T-helper 9 cell (primary cell): Measurements from ENCODE around the gene PPP2R2B.
"Not testable (repeated sequence)": the region's sequence is repeated elsewhere in the genome, so short reads cannot be mapped to it uniquely, and the experiment has no call there.

Experiments
- DNase-seq: peaks from one replicate; pipeline ENCODE4 v3.0.0-alpha.2; 2020

The PPP2R2B gene

DNA sequence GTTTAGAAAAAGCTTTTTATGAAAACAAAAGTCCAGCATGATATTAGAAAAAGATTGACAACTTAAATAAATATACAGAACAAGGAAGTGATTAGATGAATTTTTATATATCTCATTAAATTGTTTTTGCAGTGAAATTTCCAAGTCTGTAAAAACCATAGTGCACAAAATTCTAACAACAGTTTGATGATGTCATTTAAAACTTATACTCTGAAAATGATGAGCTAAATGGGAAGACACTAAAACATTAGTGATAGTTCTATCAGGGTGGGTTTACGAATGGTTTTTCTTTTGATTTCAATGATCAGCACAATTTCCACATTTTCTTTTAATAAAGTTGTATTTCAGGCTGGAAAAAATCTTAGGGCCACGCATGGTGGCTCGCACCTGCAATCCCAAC is 236.1 kb downstream of the PPP2R2B start:
- DNase-seq = no peak

GRCh38 chr5:146641941-146642340 is 236.6 kb downstream of the PPP2R2B start:
- DNase-seq = no peak

- DNase-seq = no peak
Measured at GRCh38 chr5:146640285-146640896, 238.2 kb downstream of the PPP2R2B start.

DNA sequence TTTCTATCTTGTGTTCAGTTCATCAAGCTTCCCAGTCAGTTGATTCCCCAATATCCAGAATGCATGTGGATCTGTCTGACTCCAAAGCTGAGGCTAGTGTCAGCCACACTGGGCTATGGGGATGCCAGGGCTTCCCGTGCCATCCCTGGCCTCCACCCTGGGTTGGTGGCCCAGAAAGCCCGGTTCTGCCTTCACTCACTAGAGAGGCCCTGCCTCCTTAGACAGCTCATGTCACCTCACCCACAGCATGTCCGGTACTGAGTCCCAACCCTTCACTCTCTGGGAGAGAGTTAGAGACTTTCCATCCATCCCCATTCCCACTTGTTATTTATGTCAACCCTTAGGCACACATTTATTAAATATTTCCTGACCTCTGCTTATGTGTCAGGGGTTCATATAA is 243.1 kb downstream of the PPP2R2B start:
- DNase-seq = no peak

GRCh38 chr5:146633323-146633764 is 245.2 kb downstream of the PPP2R2B start:
- DNase-seq = no peak

- DNase-seq = no peak
Measured at GRCh38 chr5:146632620-146633322, 245.8 kb downstream of the PPP2R2B start.

- no peak for DNase-seq
Measured at GRCh38 chr5:146630472-146630871, 248.1 kb downstream of the PPP2R2B start.

DNA sequence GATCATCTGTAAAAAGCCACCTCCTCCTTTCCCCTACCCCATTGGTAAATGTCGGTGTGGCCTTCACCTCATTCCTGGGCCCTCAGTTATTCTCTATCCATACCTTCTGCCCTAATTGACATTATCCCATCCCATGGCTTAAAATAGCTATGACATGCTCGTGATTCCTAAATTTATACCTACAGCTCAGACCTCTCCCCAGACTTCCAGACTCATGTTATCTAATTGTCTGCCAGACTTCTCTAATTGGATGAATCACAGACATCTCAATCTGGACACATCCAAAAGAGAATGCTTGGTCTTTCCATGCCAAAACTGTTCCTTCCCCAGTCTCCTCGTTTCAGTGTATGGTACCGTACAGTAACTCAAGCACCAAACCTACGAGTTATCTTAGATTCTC is 249.6 kb downstream of the PPP2R2B start:
- no peak for DNase-seq

DNA sequence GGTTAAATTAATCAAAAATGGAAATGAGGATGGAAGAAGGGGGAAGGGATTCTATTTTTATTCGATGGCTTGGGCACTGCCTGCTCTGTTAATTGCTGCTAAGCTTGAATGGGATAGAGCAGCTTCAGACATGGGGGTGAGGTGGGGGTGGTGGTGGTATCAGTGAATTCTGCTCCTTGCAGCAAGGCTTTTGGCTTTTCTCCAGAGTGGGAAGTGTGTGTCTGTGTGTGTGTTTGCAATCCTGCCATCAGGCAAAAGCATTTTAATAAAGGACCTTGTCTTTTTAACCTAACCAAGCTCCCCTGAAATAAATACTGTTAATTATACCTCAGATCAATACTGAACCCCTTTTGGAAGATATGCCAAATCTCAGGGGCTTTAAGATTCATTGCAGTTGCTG is 251.6 kb downstream of the PPP2R2B start:
- no peak for DNase-seq

GRCh38 chr5:146624179-146624578 is 254.4 kb downstream of the PPP2R2B start:
- DNase-seq = no peak

GRCh38 chr5:146623666-146624065 is 254.9 kb downstream of the PPP2R2B start:
- no peak for DNase-seq

DNA sequence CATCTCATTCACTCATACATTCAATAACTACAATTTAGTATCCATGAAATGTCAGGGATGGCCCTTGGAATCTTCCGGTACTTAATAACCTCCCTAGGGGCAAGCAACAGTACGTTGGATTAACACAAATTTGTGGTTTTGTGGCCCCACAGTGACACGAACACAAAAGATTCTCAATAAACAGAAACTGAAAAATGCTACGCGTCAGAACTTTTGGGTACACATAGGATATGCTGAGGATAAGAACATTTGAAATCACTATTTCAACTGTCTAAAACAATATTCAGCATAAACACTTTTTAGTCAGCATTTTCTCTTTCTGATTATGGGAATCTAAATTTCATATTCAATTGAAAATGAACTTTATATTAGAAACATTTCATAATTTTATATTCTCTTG is 255.5 kb downstream of the PPP2R2B start:
- no peak for DNase-seq

DNA sequence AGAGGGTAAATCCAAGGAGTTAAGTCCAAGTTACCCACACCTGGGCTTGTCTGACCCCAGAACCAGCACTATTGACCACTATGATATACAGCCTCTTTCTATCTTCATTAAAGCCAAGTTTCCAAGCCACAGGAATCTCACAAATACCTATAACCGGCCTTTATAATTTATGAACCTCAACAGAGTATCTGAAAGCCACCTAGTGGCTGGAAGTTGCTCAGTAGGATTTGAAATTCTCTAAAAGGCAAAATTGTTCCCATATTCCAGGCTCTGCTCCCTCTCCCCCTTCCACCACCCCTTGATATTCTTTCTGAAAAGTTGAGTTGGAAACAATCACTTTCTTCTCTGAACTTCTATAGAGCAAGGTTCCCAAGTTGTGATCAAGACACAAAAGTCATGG is 256.2 kb downstream of the PPP2R2B start:
- no peak for DNase-seq

GRCh38 chr5:146620669-146621051 is 257.9 kb downstream of the PPP2R2B start:
- DNase-seq = no peak

DNA sequence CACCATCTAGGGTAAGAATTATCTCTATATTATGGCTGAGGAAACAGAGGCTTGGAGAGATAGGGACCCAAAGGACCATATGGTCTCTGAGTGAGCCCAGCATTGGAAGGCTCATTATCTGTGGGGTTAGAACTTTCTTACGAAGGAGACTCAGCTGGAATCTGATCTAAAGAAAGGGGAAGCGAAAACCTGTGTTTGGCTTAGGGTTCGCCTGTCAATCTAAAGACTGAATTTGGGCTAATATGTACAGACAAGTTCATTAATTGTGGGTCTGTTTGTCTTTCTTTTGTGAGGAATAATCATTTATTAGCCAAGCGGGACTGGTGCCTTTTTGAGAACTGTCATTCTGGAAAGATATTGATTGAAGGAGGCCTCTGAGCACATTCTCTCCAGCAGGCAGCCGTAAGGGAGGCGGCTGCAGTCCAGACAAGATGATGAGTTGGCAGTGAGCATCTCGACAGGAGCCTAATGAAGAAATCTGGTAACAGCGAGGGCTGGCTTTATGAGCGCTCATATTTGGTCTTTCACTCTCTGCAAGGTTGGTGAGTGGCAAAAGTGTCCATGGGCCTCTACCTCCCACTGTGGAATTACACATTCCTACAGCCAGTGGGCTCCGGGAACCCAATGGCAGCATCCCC is 258.4 kb downstream of the PPP2R2B start:
- DNase-seq = no peak

GRCh38 chr5:146618434-146618833 is 260.1 kb downstream of the PPP2R2B start:
- no peak for DNase-seq

- not testable (repeated sequence) for DNase-seq
Measured at GRCh38 chr5:146609731-146610130, 268.8 kb downstream of the PPP2R2B start.

GRCh38 chr5:146607659-146608332 is 270.8 kb downstream of the PPP2R2B start:
- DNase-seq = no peak

DNA sequence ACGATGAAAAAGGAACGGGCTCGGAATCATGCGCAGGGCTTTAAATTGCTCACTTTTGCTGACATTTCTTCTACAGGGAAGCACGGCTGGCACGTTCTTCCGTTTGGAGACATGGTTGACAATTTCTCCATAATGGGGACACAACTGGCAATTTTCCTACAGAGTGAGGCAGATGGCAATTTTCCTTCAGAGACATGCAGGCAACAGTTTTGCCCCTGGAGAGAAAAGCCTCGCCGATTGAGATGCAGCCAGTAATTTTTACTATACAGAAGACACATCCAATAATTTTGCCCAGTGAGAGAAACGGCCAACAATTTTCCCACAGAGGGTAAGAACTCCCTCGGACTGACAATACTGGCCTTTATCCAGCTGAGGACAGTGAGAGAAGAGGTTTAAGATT is 271.7 kb downstream of the PPP2R2B start:
- DNase-seq = no peak

DNA sequence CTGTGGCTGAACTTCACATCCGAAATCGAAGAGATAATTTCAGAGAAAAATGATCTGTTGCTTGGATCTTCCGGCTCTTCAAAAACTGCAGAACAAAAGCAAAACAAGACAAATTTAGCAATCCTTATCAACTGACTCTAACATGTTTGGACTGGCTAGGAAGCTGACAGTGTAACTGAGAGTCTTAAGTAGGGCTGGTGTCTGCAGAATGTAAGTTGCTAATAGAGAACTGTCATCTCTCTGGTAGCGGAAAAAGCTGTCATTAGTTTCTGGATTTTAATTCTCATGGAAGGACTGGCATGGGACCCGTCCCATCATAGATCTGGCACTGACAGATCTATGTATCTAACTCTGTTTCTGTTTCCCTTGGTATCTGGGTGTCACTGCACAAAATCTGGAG is 278.2 kb downstream of the PPP2R2B start:
- DNase-seq = no peak

DNA sequence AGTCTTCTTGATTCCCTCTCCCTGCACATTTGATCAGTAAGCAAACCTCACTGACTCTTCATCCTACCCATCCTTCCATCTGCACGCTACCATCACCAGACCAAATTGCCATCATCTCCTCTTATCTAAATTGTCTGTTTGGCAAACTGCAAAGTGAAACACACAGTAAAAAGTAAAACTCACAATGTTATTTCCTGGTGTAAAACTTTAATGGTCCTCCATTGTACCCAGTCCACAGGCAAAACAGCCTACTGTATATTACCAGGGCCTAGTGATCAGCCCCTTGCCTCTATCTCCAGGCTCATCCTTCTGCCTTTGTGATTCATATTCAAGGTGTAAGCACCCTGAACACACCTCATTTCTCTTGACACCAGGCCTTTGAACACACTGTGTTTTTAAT is 279.3 kb downstream of the PPP2R2B start:
- DNase-seq = no peak

- no peak for DNase-seq
Measured at GRCh38 chr5:146595088-146595487, 283.5 kb downstream of the PPP2R2B start.

DNA sequence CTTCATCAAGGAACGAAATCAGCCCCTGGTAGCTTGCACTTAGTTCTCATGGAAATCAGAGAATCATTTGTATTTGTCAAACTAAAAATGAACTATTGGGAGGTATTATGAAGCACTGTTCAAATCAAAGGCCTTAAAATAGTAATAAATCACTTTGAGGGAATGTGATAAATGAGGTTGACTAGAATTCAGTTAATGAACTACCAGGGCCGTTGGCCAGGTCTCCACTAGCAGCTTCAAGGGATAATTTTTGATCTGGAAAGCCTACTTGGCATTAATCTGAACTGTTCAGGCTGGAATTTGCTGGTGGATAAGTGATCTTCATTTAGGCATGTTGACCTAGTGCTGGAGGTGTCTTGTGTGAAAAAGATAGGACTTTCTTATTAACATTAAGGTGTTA is 286.2 kb downstream of the PPP2R2B start:
- no peak for DNase-seq

GRCh38 chr5:146589028-146589345 is 289.6 kb downstream of the PPP2R2B start:
- no peak for DNase-seq
